GM23338 (cell line): ENCODE data around the gene TEFM. TPM values are rescaled to one million over a fixed set of nuclear protein-coding genes. Genes with fewer than 3 reads are reported as not detected.

Experiments used
- ATAC-seq: fragments of 200-7000 bp; cut with Tn5 transposase; 3 replicates; pipeline ENCODE4 v1.9.1; 2020
- DNase-seq: peaks from one replicate; pipeline ENCODE4 v3.0.0-alpha.2; 2015; ENCODE audit warnings: low spot score
- H2AFZ ChIP-seq: fragments of 200-600 bp; sonication (generic); 2 replicates; pipeline ENCODE4 v1.8.0; 2016; ENCODE audit warnings: antibody characterized with exemption, mild to moderate bottlenecking, moderate library complexity
- H3F3A ChIP-seq: fragments of 200-600 bp; sonication (generic); replicated peaks from 2 replicates; pipeline ENCODE4 v1.8.0; 2017; ENCODE audit warnings: antibody characterized with exemption, mixed run types, low read depth
- H3K27ac ChIP-seq: fragments of 200-600 bp; sonication (generic); 2 replicates; pipeline ENCODE4 v1.6.1; 2016; ENCODE audit warnings: low read depth
- H3K27me3 ChIP-seq: fragments of 200-600 bp; sonication (generic); 2 replicates; pipeline ENCODE4 v1.8.0; 2016; ENCODE audit warnings: mild to moderate bottlenecking, mixed run types, moderate library complexity; ENCODE audit not compliant: insufficient read depth
- H3K36me3 ChIP-seq: fragments of 200-600 bp; sonication (generic); 2 replicates; pipeline ENCODE4 v1.8.0; 2016; ENCODE audit warnings: mild to moderate bottlenecking; ENCODE audit not compliant: insufficient read depth
- H3K4me1 ChIP-seq: fragments of 200-600 bp; sonication (generic); 2 replicates; pipeline ENCODE4 v1.8.0; 2016; ENCODE audit warnings: mild to moderate bottlenecking, moderate library complexity; ENCODE audit not compliant: insufficient read depth
- H3K4me2 ChIP-seq: fragments of 200-600 bp; sonication (generic); 2 replicates; pipeline ENCODE4 v1.7.1; 2017; ENCODE audit warnings: mixed run types
- H3K4me3 ChIP-seq: fragments of 200-600 bp; sonication (generic); 2 replicates; pipeline ENCODE4 v1.6.1; 2016; ENCODE audit warnings: mixed run types
- H3K79me2 ChIP-seq: fragments of 200-600 bp; sonication (generic); replicated peaks from 2 replicates; pipeline ENCODE4 v1.8.0; 2017; ENCODE audit warnings: mild to moderate bottlenecking; ENCODE audit not compliant: insufficient read depth
- H3K9me2 ChIP-seq: fragments of 200-600 bp; sonication (generic); 2 replicates; pipeline ENCODE4 v1.8.0; 2017; ENCODE audit not compliant: insufficient read depth
- H4K20me1 ChIP-seq: fragments of 200-600 bp; sonication (generic); replicated peaks from 2 replicates; pipeline ENCODE4 v1.8.0; 2017; ENCODE audit warnings: mild to moderate bottlenecking; ENCODE audit not compliant: insufficient read depth
- H3K27ac Mint-ChIP-seq: 2 replicates; pipeline ENCODE4 v1.8.0; 2020; ENCODE audit warnings: inconsistent platforms, mild to moderate bottlenecking, moderate library complexity, mixed read lengths
- H3K27me3 Mint-ChIP-seq: 3 replicates; pipeline ENCODE4 v1.8.0; 2022; ENCODE audit warnings: low read depth, mild to moderate bottlenecking, moderate library complexity, mixed read lengths, inconsistent platforms; ENCODE audit not compliant: insufficient read depth, poor library complexity
- H3K36me3 Mint-ChIP-seq: 3 replicates; pipeline ENCODE4 v1.8.0; 2021; ENCODE audit warnings: low read depth, mild to moderate bottlenecking, inconsistent platforms, moderate library complexity, mixed read lengths
- H3K4me1 Mint-ChIP-seq: 3 replicates; pipeline ENCODE4 v1.8.0; 2020; ENCODE audit warnings: mild to moderate bottlenecking, inconsistent platforms, mixed read lengths
- H3K4me3 Mint-ChIP-seq: 3 replicates; pipeline ENCODE4 v1.8.0; 2021; ENCODE audit warnings: moderate library complexity, mild to moderate bottlenecking, inconsistent platforms, mixed read lengths
- H3K9me3 Mint-ChIP-seq: 3 replicates; pipeline ENCODE4 v1.8.0; 2020; ENCODE audit warnings: moderate library complexity, mild to moderate bottlenecking, inconsistent platforms, mixed read lengths
- CREB1 ChIP-seq: fragments of 250-450 bp; sonication (Bioruptor Pico); IDR thresholded peaks from 2 replicates; pipeline ENCODE4 v1.5.0; 2020; ENCODE audit warnings: low read depth, mild to moderate bottlenecking, moderate library complexity
- EZH2 ChIP-seq: fragments of 200-600 bp; sonication (generic); IDR thresholded peaks from one replicate; pipeline ENCODE4 v1.8.0; 2017; ENCODE audit warnings: antibody characterized with exemption, mild to moderate bottlenecking, low read depth; ENCODE audit not compliant: unreplicated experiment
- EZH2phosphoT487 ChIP-seq: fragments of 200-600 bp; sonication (generic); IDR thresholded peaks from one replicate; pipeline ENCODE4 v1.8.1; 2018; ENCODE audit warnings: antibody characterized with exemption; ENCODE audit not compliant: unreplicated experiment
- JUNB ChIP-seq: IDR thresholded peaks from one replicate; pipeline ENCODE4 v1.6.1; 2016; ENCODE audit warnings: antibody characterized with exemption; ENCODE audit not compliant: unreplicated experiment
- NANOG ChIP-seq: IDR thresholded peaks from 2 replicates; pipeline ENCODE4 v1.6.1; 2016; ENCODE audit warnings: antibody characterized with exemption, borderline replicate concordance
- ZNF114 ChIP-seq: fragments of 250-450 bp; sonication (Bioruptor Pico); IDR thresholded peaks from 2 replicates; pipeline ENCODE4 v1.5.0; 2020; ENCODE audit warnings: mild to moderate bottlenecking, moderate library complexity
- ZNF331 ChIP-seq: fragments of 250-450 bp; sonication (Bioruptor Pico); IDR thresholded peaks from 2 replicates; pipeline ENCODE4 v1.5.0; 2020; ENCODE audit warnings: low read depth, mild to moderate bottlenecking, moderate library complexity
- polyA plus RNA-seq: library from polyadenylated mRNA; unstranded; fragments of >200 nt; fragmentation: Nextera tagmentation; extraction: Ambion mirVana; gene quantifications from 2 replicates; pipeline ENCODE4 v1.2.1, GENCODE V29; 2016
- total RNA-seq: library from RNA; depleted of rRNA; stranded (reverse); fragments of >200 nt; shearing (Covaris generic); gene quantifications from 2 replicates; pipeline ENCODE4 v1.2.3, GENCODE V29; 2014
- TF ChIP-seq, protein P1 (sequence below): IDR thresholded peaks from 2 replicates; pipeline ENCODE4 v1.6.1; 2016; ENCODE audit warnings: antibody characterized with exemption
- TF ChIP-seq, protein P2 (sequence below): fragments of 250-450 bp; sonication (Bioruptor Pico); IDR thresholded peaks from 2 replicates; pipeline ENCODE4 v1.5.0; 2020; ENCODE audit warnings: mild to moderate bottlenecking, moderate library complexity
- TF ChIP-seq, protein P3 (sequence below), 2 experiments: fragments of 200-600 bp in 1 of 2; sonication (generic) in 1 of 2; conservative IDR thresholded peaks; 2 replicates each; pipeline versions ENCODE4 v1.5.1 to v1.6.1; 2016 to 2017; ENCODE audit warnings: antibody characterized with exemption in 2 of 2, low read depth in 2 of 2, mild to moderate bottlenecking in 2 of 2, moderate library complexity in 1 of 2
- TF ChIP-seq, protein P4 (sequence below): IDR thresholded peaks from one replicate; pipeline ENCODE4 v1.6.1; 2018; ENCODE audit warnings: antibody characterized with exemption; ENCODE audit not compliant: unreplicated experiment

The TEFM gene
- total and polyA plus RNA-seq, 2 experiments from 2014 or later: 15.9 to 33.3 TPM

DNA sequence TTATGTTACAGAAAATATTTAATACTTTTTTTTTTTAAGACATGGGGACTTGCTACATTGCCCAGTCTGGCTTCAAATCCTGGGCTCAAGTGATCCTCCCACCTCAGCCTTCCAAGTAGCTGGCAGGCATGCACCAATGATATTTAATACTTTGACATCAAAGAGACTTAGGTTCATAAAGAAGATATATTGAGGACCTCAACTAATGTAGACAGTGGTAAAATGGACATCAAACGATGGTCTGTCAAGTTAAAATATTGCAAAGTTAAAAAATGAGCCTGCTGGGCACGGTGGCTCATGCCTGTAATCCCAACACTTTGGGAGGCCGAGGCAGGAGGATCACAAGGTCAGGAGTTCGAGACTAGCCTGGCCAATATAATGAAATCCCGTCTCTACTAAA, 8.7 kb downstream of the TEFM start (continued):
- TF ChIP-seq EZH2phosphoT487 (no peak), EZH2 (no peak)

DNA sequence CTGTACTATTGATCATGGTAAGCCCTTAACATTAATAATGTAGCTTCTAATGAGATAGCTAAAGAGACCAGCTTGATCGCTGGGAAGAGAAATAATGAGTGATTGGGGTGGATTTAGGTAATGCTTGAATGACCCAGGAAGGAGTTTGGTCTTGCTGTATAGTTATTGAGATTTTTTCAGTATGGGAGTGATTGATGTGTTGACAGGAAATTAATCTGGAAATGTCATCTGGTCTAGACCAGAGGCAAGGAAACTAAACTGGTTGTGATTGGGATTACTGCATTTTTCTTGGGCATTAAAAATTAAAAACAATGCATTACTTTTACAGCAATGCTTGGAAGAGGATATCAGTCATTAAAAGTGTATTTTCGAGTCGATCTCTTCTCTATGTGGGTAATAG, 11.8 kb downstream of the TEFM start:
- Histone ChIP-seq H2AFZ (no peak overlapping the region), H3K27ac (no peak overlapping the region), H3K4me1 (no peaks in the 10 kb centered on the region), H3K27me3 (no peaks in the 10 kb centered on the region), H3K4me3 (no peak overlapping the region), H3K9me2 (no peaks in the 10 kb centered on the region), H3K36me3 (peaks cover 17% of the 10 kb centered on the region), H4K20me1 (peaks cover 7% of the 10 kb centered on the region), H3K79me2 (no peaks in the 10 kb centered on the region), H3F3A (peaks cover 4% of the 10 kb centered on the region; the same call in 1 of the 2 replicates), H3K4me2 (no peak overlapping the region)
- no peak for ATAC-seq
- no peak for DNase-seq
- Mint-ChIP-seq H3K27me3 (no peaks in the 10 kb centered on the region), H3K36me3 (peaks cover 36% of the 10 kb centered on the region), H3K4me1 (no peaks in the 10 kb centered on the region), H3K9me3 (no peaks in the 10 kb centered on the region), H3K4me3 (no peak overlapping the region), H3K27ac (no peak overlapping the region)
- TF ChIP-seq, protein P1, sequence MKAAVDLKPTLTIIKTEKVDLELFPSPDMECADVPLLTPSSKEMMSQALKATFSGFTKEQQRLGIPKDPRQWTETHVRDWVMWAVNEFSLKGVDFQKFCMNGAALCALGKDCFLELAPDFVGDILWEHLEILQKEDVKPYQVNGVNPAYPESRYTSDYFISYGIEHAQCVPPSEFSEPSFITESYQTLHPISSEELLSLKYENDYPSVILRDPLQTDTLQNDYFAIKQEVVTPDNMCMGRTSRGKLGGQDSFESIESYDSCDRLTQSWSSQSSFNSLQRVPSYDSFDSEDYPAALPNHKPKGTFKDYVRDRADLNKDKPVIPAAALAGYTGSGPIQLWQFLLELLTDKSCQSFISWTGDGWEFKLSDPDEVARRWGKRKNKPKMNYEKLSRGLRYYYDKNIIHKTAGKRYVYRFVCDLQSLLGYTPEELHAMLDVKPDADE: no peak
- no peak for TF ChIP-seq EZH2
- TF ChIP-seq CREB1: no peak
- TF ChIP-seq NANOG: no peak
- TF ChIP-seq, protein P2, sequence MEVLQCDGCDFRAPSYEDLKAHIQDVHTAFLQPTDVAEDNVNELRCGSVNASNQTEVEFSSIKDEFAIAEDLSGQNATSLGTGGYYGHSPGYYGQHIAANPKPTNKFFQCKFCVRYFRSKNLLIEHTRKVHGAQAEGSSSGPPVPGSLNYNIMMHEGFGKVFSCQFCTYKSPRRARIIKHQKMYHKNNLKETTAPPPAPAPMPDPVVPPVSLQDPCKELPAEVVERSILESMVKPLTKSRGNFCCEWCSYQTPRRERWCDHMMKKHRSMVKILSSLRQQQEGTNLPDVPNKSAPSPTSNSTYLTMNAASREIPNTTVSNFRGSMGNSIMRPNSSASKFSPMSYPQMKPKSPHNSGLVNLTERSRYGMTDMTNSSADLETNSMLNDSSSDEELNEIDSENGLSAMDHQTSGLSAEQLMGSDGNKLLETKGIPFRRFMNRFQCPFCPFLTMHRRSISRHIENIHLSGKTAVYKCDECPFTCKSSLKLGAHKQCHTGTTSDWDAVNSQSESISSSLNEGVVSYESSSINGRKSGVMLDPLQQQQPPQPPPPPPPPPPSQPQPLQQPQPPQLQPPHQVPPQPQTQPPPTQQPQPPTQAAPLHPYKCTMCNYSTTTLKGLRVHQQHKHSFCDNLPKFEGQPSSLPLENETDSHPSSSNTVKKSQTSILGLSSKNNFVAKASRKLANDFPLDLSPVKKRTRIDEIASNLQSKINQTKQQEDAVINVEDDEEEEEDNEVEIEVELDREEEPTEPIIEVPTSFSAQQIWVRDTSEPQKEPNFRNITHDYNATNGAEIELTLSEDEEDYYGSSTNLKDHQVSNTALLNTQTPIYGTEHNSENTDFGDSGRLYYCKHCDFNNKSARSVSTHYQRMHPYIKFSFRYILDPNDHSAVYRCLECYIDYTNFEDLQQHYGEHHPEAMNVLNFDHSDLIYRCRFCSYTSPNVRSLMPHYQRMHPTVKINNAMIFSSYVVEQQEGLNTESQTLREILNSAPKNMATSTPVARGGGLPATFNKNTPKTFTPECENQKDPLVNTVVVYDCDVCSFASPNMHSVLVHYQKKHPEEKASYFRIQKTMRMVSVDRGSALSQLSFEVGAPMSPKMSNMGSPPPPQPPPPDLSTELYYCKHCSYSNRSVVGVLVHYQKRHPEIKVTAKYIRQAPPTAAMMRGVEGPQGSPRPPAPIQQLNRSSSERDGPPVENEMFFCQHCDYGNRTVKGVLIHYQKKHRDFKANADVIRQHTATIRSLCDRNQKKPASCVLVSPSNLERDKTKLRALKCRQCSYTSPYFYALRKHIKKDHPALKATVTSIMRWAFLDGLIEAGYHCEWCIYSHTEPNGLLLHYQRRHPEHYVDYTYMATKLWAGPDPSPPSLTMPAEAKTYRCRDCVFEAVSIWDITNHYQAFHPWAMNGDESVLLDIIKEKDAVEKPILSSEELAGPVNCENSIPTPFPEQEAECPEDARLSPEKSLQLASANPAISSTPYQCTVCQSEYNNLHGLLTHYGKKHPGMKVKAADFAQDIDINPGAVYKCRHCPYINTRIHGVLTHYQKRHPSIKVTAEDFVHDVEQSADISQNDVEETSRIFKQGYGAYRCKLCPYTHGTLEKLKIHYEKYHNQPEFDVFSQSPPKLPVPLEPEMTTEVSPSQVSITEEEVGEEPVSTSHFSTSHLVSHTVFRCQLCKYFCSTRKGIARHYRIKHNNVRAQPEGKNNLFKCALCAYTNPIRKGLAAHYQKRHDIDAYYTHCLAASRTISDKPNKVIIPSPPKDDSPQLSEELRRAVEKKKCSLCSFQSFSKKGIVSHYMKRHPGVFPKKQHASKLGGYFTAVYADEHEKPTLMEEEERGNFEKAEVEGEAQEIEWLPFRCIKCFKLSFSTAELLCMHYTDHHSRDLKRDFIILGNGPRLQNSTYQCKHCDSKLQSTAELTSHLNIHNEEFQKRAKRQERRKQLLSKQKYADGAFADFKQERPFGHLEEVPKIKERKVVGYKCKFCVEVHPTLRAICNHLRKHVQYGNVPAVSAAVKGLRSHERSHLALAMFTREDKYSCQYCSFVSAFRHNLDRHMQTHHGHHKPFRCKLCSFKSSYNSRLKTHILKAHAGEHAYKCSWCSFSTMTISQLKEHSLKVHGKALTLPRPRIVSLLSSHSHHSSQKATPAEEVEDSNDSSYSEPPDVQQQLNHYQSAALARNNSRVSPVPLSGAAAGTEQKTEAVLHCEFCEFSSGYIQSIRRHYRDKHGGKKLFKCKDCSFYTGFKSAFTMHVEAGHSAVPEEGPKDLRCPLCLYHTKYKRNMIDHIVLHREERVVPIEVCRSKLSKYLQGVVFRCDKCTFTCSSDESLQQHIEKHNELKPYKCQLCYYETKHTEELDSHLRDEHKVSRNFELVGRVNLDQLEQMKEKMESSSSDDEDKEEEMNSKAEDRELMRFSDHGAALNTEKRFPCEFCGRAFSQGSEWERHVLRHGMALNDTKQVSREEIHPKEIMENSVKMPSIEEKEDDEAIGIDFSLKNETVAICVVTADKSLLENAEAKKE (CRISPR knock-in tag): no peak
- no peak for TF ChIP-seq ZNF114 (CRISPR knock-in tag)
- TF ChIP-seq, protein P3, sequence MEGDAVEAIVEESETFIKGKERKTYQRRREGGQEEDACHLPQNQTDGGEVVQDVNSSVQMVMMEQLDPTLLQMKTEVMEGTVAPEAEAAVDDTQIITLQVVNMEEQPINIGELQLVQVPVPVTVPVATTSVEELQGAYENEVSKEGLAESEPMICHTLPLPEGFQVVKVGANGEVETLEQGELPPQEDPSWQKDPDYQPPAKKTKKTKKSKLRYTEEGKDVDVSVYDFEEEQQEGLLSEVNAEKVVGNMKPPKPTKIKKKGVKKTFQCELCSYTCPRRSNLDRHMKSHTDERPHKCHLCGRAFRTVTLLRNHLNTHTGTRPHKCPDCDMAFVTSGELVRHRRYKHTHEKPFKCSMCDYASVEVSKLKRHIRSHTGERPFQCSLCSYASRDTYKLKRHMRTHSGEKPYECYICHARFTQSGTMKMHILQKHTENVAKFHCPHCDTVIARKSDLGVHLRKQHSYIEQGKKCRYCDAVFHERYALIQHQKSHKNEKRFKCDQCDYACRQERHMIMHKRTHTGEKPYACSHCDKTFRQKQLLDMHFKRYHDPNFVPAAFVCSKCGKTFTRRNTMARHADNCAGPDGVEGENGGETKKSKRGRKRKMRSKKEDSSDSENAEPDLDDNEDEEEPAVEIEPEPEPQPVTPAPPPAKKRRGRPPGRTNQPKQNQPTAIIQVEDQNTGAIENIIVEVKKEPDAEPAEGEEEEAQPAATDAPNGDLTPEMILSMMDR (conservative IDR thresholded peaks at IDR 0.05; ENCODE audit: low read depth in 2 of 2): no peak
- no peak for TF ChIP-seq JUNB
- TF ChIP-seq, protein P4, sequence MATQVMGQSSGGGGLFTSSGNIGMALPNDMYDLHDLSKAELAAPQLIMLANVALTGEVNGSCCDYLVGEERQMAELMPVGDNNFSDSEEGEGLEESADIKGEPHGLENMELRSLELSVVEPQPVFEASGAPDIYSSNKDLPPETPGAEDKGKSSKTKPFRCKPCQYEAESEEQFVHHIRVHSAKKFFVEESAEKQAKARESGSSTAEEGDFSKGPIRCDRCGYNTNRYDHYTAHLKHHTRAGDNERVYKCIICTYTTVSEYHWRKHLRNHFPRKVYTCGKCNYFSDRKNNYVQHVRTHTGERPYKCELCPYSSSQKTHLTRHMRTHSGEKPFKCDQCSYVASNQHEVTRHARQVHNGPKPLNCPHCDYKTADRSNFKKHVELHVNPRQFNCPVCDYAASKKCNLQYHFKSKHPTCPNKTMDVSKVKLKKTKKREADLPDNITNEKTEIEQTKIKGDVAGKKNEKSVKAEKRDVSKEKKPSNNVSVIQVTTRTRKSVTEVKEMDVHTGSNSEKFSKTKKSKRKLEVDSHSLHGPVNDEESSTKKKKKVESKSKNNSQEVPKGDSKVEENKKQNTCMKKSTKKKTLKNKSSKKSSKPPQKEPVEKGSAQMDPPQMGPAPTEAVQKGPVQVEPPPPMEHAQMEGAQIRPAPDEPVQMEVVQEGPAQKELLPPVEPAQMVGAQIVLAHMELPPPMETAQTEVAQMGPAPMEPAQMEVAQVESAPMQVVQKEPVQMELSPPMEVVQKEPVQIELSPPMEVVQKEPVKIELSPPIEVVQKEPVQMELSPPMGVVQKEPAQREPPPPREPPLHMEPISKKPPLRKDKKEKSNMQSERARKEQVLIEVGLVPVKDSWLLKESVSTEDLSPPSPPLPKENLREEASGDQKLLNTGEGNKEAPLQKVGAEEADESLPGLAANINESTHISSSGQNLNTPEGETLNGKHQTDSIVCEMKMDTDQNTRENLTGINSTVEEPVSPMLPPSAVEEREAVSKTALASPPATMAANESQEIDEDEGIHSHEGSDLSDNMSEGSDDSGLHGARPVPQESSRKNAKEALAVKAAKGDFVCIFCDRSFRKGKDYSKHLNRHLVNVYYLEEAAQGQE: no peak
- no peak for TF ChIP-seq EZH2phosphoT487
- no peak for TF ChIP-seq ZNF331 (CRISPR knock-in tag)
